Right lung (tissue), 10 donors: ENCODE data around the gene EHMT2. TPM values are rescaled to one million over a fixed set of nuclear protein-coding genes. Genes with fewer than 3 reads are reported as not detected.
"Not testable (repeated sequence)": the region's sequence is repeated elsewhere in the genome, so short reads cannot be mapped to it uniquely, and the experiment has no call there.

ENCODE experiments used
- DNase-seq, 2 donors: peaks; one replicate each; pipeline ENCODE4 v3.0.0-alpha.2; 2013
- long read RNA-seq, 8 donors: transcript quantifications; one replicate each; lab custom pipeline, GENCODE V29; 2026
- polyA plus RNA-seq, 5 donors: library from polyadenylated mRNA; unstranded; fragments of 120-200 nt; gene quantifications; one replicate each; pipeline versions ENCODE4 v1.2.1 to v1.2.3, GENCODE V29; 2013; ENCODE audit warnings: inconsistent platforms in 1 of 5, low replicate concordance in 1 of 5; ENCODE audit not compliant: insufficient read length in 5 of 5, insufficient read depth in 1 of 5

Gene EHMT2
- 10 to 100 TPM; 59.7 to 83.8 (median 74.1) TPM for polyA plus RNA-seq
- long read RNA-seq, donor 1, transcript EHMT2-208 (4 exons, 1,454 nt), result major isoform, 10 of 27 reads
- long read RNA-seq, donor 1, partial matches to known transcripts, result 12 of 27 reads
- long read RNA-seq, donor 1, other reads (novel, unspliced or antisense), result 0 of 27 reads
- long read RNA-seq, donor 2, partial matches to known transcripts, result 5 of 8 reads
- long read RNA-seq, donor 2, other reads (novel, unspliced or antisense), result 0 of 8 reads
- long read RNA-seq, donor 3, partial matches to known transcripts, result 0 of 6 reads
- long read RNA-seq, donor 3, other reads (novel, unspliced or antisense), result 0 of 6 reads
- long read RNA-seq, donor 4, partial matches to known transcripts, result 0 of 6 reads
- long read RNA-seq, donor 4, other reads (novel, unspliced or antisense), result 0 of 6 reads
- long read RNA-seq, donor 5, transcript EHMT2-208 (4 exons, 1,454 nt), result major isoform, 6 of 8 reads
- long read RNA-seq, donor 5, partial matches to known transcripts, result 0 of 8 reads
- long read RNA-seq, donor 5, other reads (novel, unspliced or antisense), result 0 of 8 reads
- long read RNA-seq, donor 6, transcript EHMT2-203 (28 exons, 3,965 nt), result major isoform, 6 of 28 reads
- long read RNA-seq, donor 6, partial matches to known transcripts, result 16 of 28 reads
- long read RNA-seq, donor 6, other reads (novel, unspliced or antisense), result 0 of 28 reads
- long read RNA-seq, donor 7, partial matches to known transcripts, result 7 of 14 reads
- long read RNA-seq, donor 7, other reads (novel, unspliced or antisense), result 0 of 14 reads
- long read RNA-seq, donor 8, partial matches to known transcripts, result 0 of 3 reads
- long read RNA-seq, donor 8, other reads (novel, unspliced or antisense), result 0 of 3 reads

DNA sequence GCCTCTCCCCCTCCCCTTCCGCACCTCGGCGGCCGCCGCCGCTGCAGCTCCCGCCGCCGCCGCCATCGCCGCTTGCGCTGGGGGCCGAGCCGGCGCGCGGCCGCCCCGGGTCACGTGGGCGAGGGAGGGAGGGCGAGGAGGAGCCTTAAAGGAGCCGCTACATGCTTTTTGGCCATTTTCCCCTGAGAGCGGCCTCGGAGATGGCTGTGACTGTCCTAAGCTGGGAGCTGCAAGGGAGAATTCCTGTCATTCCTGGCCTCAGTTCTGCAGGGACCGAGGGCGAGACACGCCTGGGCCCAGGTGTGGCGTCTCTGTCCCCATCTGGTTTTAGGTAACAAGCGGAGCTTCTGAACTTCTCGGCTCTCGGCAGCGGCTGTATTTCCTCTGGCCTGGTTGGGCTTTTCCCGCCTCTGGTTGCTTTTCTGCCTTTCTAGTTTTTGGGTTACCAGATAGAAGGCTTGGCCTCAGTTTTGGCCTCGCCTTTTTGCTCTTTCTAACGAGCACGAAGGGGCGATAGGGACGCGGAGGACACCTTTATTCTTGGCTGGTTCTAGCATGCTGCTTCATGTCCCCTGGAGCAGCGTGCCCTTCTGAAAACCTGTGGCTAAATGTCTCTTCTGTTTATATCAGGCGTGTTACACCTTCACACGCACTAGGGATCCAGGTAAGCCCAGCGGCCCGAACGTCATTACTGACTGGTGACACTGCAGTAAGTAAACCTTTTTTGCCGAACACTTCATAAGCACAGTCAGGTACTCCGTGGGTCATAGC, at the start of gene EHMT2:
Gene EHMT2 (minus strand): TSS at position 87 of the 771 bp plus-strand sequence. CDS start 21 bp downstream, at position 66.
- peak; percentile 83 to 85 for DNase-seq

DNA sequence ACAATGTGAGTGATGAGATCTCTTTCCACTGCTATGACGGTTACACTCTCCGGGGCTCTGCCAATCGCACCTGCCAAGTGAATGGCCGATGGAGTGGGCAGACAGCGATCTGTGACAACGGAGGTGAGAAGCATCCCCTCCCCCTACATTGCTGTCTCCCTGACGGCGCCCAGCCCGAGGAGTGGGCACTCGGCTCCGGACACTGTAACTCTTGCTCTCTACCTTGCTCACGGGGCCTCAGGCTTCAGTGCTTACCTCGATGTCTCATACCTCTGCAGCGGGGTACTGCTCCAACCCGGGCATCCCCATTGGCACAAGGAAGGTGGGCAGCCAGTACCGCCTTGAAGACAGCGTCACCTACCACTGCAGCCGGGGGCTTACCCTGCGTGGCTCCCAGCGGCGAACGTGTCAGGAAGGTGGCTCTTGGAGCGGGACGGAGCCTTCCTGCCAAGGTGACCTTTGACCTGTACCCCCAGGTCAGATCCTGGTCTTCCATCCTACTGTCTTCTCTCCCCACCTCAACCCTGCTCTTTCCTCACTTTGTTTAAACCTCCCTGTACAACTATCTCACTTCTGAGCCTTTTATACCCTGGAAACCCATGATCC, 49.7 kb upstream of the EHMT2 start:
- DNase-seq, result no peak

DNA sequence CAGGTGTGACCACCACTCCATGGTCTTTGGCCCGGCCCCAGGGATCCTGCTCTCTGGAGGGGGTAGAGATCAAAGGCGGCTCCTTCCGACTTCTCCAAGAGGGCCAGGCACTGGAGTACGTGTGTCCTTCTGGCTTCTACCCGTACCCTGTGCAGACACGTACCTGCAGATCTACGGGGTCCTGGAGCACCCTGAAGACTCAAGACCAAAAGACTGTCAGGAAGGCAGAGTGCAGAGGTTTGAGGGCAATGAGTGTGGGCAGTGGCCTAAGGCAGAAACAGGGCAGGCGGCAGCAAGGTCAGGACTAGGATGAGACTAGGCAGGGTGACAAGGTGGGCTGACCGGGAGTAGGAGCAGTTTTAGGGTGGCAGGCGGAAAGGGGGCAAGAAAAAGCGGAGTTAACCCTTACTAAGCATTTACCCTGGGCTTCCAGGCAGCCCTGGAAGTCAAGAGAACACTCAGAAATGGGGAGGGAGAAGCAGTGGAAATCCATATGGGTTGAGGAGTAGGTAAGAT, 48.9 kb upstream of the EHMT2 start:
- DNase-seq, result no peak

DNA sequence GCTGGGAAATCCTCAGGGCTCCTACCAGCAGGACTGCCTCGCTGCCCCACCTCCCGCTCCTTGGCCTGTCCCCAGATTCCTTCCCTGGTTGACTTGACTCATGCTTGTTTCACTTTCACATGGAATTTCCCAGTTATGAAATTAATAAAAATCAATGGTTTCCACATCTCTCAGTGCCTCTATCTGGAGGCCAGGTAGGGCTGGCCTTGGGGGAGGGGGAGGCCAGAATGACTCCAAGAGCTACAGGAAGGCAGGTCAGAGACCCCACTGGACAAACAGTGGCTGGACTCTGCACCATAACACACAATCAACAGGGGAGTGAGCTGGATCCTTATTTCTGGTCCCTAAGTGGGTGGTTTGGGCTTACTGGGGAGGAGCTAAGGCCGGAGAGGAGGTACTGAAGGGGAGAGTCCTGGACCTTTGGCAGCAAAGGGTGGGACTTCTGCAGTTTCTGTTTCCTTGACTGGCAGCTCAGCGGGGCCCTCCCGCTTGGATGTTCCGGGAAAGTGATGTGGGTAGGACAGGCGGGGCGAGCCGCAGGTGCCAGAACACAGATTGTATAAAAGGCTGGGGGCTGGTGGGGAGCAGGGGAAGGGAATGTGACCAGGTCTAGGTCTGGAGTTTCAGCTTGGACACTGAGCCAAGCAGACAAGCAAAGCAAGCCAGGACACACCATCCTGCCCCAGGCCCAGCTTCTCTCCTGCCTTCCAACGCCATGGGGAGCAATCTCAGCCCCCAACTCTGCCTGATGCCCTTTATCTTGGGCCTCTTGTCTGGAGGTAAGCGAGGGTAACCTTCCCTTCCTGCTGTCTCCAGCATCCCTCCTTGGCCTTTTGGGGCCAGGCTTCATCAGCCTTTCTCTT, 48.2 kb upstream of the EHMT2 start, which contains the start of gene CFB:
Gene CFB (plus strand): TSS at position 589 of the 863 bp plus-strand sequence. CDS start 127 bp downstream, at position 716.
- no peak for DNase-seq

DNA sequence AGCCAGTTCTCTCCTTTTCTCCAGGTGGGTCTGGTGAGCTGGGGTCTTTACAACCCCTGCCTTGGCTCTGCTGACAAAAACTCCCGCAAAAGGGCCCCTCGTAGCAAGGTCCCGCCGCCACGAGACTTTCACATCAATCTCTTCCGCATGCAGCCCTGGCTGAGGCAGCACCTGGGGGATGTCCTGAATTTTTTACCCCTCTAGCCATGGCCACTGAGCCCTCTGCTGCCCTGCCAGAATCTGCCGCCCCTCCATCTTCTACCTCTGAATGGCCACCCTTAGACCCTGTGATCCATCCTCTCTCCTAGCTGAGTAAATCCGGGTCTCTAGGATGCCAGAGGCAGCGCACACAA, 47.6 kb upstream of the EHMT2 start:
- DNase-seq, result no peak

DNA sequence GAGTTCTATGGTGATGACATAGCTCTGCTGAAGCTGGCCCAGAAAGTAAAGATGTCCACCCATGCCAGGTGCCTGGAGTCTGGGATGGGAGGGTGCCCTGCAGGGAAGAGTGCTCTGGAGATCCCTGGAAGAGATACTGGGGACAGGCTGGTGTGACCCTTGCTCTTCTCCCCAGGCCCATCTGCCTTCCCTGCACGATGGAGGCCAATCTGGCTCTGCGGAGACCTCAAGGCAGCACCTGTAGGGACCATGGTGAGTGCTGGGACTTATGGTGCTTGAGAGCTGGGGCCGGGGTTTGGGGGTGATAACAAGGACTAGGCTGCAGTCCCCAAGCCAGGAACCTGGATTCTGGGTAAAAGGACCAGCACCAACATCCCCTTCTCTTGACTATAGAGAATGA, 46.2 kb upstream of the EHMT2 start:
- no peak for DNase-seq

DNA sequence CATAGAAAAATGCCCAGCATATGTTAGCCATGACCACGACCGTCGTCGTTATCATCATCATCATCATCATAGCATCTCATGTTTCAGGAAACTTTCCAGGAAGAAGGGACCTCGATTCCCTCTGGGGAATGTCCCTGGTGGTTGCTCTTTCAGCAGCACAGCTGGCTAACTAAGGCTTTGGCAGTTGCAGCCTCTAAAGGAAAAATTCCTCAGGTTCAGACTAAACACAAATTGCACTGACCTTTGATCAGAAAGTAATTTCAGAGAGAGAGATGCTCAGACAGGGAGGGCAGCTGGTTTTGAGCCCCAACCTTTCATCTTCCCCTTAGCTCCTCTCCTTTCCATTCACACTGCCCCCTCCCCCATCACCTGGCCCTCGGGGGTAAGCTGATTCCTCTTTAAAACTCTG, 42.8 kb upstream of the EHMT2 start:
- no peak for DNase-seq

DNA sequence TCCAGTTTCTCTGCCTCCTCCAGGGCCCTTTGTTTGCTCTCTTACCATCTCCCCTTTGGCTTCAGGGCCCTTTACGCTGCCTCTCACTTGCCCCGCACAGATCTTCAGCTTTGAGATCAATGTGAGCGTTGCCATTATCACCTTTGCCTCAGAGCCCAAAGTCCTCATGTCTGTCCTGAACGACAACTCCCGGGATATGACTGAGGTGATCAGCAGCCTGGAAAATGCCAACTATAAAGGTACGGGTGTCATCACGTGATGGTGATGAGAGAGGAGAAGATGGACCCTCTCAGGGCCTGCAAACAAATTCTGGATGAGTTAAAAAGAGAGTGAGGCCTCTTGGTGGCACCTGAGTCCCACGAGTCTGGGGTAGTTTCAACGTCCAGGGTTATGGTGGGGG, 38.3 kb upstream of the EHMT2 start:
- no peak for DNase-seq

DNA sequence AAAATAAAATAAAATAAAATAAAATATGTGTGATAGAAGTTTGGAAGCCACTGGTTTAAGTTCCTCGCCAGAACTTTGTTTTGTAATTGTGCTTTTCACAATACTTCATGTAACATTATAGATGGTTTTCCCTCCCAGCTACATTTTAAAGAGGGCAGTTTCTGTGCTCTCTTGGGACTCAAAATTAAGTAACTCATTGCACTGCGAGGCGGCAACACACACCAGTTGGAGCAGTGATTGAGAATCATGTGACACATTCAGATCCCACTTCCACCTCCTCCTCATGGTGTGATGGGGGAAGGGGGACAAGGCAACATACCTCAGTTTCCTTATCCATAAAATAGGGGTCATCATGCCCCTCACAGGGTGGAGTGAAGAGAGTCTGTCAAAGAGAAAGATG, 37.5 kb upstream of the EHMT2 start:
- no peak for DNase-seq

DNA sequence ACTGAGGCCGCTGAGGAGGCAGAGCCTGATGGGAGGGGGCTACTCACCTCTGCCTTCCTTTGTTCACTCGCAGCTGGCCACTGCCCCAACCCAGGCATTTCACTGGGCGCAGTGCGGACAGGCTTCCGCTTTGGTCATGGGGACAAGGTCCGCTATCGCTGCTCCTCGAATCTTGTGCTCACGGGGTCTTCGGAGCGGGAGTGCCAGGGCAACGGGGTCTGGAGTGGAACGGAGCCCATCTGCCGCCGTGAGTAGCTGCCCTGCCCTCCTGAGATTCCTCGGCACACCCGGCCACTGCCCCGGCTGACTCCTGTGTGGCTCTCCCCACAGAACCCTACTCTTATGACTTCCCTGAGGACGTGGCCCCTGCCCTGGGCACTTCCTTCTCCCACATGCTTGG, 36.0 kb upstream of the EHMT2 start:
- no peak for DNase-seq

DNA sequence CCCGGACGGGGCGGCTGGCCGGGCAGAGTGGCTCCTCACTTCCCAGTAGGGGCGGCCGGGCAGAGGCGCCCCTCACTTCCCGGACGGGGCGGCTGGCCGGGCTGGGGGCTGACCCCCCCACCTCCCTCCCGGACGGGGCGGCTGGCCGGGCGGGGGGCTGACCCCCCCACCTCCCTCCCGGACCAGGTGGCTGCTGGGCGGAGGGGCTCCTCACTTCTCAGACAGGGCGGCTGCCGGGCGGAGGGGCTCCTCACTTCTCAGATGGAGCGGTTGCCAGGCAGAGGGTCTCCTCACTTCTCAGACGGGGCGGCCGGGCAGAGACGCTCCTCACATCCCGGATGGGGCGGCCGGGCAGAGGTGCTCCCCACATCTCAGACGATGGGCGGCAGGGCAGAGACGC, 34.6 kb upstream of the EHMT2 start:
- DNase-seq, result not testable (repeated sequence)

DNA sequence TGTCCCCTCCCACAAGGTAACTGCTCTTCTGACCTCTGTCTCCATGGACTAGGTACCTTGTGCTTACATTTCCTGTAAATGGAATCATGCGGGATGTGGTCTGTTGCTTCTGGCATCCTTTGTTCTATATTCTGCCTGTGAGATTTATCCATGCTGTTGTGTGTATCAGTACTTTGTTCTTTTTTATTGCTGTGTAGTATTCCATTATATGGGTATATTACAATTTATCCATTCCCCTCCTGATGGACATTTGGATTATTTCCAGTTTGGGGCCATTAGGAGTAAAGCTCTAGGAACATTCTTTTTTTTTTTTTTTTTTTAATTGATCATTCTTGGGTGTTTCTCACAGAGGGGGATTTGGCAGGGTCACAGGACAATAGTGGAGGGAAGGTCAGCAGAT, 33.5 kb upstream of the EHMT2 start:
- no peak for DNase-seq

DNA sequence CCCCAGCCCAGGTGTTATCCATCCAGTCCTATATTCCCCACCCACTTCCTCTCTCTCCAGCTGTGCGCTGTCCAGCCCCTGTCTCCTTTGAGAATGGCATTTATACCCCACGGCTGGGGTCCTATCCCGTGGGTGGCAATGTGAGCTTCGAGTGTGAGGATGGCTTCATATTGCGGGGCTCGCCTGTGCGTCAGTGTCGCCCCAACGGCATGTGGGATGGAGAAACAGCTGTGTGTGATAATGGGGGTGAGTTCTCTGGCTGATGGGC, 31.1 kb upstream of the EHMT2 start:
- no peak for DNase-seq

DNA sequence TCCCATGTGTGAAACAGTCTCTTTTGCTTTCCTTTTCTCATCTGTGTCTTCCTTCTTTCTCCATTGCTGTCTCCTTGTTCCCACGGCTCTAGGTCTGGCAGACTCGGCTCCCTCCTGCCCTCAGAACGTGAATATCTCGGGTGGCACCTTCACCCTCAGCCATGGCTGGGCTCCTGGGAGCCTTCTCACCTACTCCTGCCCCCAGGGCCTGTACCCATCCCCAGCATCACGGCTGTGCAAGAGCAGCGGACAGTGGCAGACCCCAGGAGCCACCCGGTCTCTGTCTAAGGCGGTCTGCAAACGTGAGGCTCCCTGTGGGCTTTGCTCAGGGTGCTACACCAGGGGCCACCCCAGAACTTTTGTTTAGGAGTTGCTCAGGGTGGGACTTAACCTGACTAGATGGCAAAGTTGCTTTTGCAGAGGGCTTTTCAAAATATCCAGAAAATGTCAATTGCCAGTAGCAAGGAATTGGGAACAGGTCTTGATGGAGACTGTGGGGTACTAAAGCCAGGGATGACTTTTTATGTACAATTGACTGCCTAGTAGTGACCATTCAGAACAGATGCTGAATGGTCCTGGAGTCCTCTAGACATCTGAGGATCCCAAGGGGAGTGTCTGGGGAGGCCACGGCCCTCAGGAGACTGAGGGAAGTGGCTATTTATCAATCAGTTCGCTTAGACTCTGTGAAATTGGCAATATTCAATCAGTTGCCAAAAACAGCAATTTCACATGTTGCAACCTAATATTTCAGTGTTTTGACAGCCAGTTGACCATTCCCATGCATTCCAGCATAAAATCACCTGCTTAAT, 30.6 kb upstream of the EHMT2 start:
- no peak for DNase-seq

DNA sequence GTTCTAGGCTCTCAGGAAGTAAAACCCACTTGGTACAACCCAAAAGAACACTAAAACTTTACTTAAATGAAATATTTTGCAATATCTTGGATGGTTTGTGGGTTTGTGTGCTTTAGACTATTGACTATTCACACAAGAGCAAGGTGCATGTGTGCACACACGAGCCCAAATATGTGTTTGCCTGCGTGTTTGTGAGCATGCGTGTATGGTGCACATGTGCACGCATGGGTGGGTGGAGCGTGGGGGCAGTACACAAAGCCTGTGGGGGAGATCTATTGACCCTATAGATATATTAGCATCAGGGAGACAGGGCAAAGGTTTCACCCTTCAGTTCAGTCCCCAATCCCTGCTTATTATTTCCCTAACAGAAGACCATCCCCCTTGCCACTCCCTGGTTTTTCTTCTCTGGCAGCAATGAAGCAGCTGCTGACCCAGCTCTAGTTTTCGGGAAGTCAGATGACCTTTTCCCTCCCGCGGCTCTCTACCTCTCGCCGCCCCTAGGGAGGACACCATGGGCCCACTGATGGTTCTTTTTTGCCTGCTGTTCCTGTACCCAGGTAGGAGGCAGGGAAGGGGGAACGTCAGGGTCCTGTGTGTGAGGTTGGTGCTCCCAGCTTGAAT, 29.9 kb upstream of the EHMT2 start, which contains the start of gene C2:
Gene C2 (plus strand): TSS at position 476 of the 621 bp plus-strand sequence. CDS start 36 bp downstream, at position 512.
- DNase-seq, result no peak

DNA sequence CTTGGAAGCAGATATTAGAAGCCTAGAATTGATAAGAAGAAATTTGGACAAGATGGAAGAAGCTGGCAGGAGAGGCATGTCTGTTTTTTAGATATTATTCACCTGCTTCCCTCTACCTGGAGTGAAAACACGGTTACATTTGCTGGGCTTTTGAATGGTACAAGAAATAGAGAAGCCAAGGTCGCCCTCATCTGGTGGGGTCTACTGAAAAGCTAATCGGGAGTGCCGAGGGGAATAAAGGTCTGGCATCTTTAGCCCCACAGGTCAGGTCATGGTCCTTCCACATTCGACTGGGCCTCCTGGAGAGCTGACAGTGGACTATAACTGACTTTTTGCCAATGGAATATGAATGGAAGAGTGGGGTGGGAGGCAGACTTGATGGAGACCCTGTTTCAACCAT, 25.4 kb upstream of the EHMT2 start:
- no peak for DNase-seq

DNA sequence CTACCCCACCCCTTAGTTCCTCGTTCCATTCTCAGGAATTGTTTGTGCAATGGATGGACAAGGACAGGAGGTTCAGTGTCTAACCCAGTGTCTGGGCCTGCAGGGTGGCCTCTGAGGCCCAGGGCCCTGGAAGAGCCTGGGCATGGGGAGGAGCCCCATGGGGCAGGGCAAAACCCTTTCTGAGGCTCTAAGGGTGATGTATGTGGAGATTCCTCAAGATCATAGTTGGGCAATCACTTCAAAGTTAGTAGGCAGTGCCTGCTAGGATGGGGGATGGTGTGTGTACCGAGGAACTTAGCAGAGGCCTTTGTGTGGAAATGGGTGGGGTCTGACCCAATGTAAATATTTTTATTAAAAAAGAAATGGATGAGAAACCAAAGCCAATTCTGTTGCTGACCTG, 23.3 kb upstream of the EHMT2 start:
- DNase-seq, result no peak

DNA sequence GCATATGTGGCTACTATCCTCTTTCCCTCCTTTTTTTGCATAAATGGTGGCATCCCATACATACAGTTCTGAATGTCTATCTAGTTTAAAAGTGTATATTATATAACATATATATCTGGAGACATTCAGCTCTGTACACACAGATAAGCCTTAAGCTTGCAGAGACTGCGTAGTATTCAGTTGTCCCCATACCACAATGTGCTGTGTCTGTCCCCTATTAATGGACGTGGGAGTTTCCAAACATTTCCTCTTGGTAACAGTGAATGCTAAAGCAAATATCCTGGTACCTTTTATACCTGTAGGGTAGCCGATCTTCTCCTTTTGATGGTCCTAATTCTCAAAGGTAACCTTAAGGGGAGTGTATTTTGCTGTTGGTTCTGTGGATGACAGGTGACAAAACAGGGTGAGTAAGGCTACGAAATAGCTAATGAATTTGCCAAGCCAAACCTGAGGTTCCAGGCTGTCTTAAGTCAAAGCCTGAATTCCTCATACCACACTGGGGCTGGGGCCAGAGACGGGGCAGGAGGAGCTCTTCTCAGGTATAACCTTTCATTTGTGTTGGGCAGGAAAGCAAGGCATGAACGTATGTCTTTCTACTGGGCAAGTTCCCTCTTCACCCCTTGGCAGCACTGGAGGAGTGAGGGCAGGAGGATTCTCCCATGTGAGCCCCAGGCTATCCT, 22.3 kb upstream of the EHMT2 start:
- DNase-seq, result no peak
